H9 (cell line): Measurements from ENCODE around the gene TOR1A. TPM values are rescaled to one million over a fixed set of nuclear protein-coding genes. Genes with fewer than 3 reads are reported as not detected.

Experiments
- DNase-seq: peaks from one replicate; pipeline ENCODE4 v3.0.0-alpha.2; 2017
- H2AFZ ChIP-seq: one replicate; pipeline ENCODE4 v1.6.1; 2013; ENCODE audit warnings: mild to moderate bottlenecking, low read length, control low read depth, moderate library complexity
- H2AK5ac ChIP-seq: 2 replicates; pipeline ENCODE4 v1.6.1; 2013; ENCODE audit warnings: low read length, control low read depth, mixed read lengths; ENCODE audit not compliant: insufficient read length
- H2BK120ac ChIP-seq: one replicate; pipeline ENCODE4 v1.6.1; 2013; ENCODE audit warnings: low read depth, mild to moderate bottlenecking, low read length, control low read depth, inconsistent platforms; ENCODE audit not compliant: poor library complexity, severe bottlenecking
- H2BK12ac ChIP-seq: 2 replicates; pipeline ENCODE4 v1.6.1; 2013; ENCODE audit warnings: low read length, control low read depth, mixed read lengths, low read depth; ENCODE audit not compliant: insufficient read length
- H2BK15ac ChIP-seq: 2 replicates; pipeline ENCODE4 v1.6.1; 2013; ENCODE audit warnings: low read depth, low read length, control low read depth
- H2BK20ac ChIP-seq: one replicate; pipeline ENCODE4 v1.6.1; 2013; ENCODE audit warnings: low read depth, mild to moderate bottlenecking, low read length, control low read depth, inconsistent platforms; ENCODE audit not compliant: poor library complexity, severe bottlenecking
- H2BK5ac ChIP-seq: 2 replicates; pipeline ENCODE4 v1.6.1; 2013; ENCODE audit warnings: low read length, control low read depth, mixed read lengths; ENCODE audit not compliant: insufficient read length
- H3K14ac ChIP-seq: 2 replicates; pipeline ENCODE4 v1.6.1; 2013; ENCODE audit warnings: low read length, control low read depth; ENCODE audit not compliant: insufficient read depth
- H3K18ac ChIP-seq: 2 replicates; pipeline ENCODE4 v1.6.1; 2013; ENCODE audit warnings: low read depth, mild to moderate bottlenecking, mixed read lengths, low read length, control low read depth; ENCODE audit not compliant: insufficient read length
- H3K23ac ChIP-seq: 2 replicates; pipeline ENCODE4 v1.6.1; 2013; ENCODE audit warnings: low read length, control low read depth, mixed read lengths, low read depth; ENCODE audit not compliant: insufficient read length
- H3K23me2 ChIP-seq: 2 replicates; pipeline ENCODE4 v1.6.1; 2013; ENCODE audit warnings: low read depth, mild to moderate bottlenecking, mixed read lengths, low read length, control low read depth; ENCODE audit not compliant: insufficient read length, poor library complexity, severe bottlenecking
- H3K27ac ChIP-seq: 2 replicates; pipeline ENCODE4 v1.5.1; 2013; ENCODE audit warnings: low read length, control low read depth, mixed read lengths, low read depth; ENCODE audit not compliant: insufficient read length
- H3K27me3 ChIP-seq: 2 replicates; pipeline ENCODE4 v1.6.1; 2013; ENCODE audit warnings: low read length, control low read depth, inconsistent platforms; ENCODE audit not compliant: insufficient read depth
- H3K4ac ChIP-seq: 2 replicates; pipeline ENCODE4 v1.6.1; 2013; ENCODE audit warnings: low read depth, mild to moderate bottlenecking, control low read depth, inconsistent platforms, low read length, moderate library complexity
- H3K4me1 ChIP-seq: 2 replicates; pipeline ENCODE4 v1.6.1; 2013; ENCODE audit warnings: low read length, control low read depth, inconsistent platforms; ENCODE audit not compliant: insufficient read depth
- H3K4me2 ChIP-seq: 2 replicates; pipeline ENCODE4 v1.6.1; 2013; ENCODE audit warnings: low read length, control low read depth, mixed read lengths; ENCODE audit not compliant: insufficient read length, insufficient read depth
- H3K56ac ChIP-seq: 2 replicates; pipeline ENCODE4 v1.6.1; 2013; ENCODE audit warnings: low read depth, mild to moderate bottlenecking, mixed read lengths, low read length, control low read depth; ENCODE audit not compliant: insufficient read length
- H3K79me1 ChIP-seq: 2 replicates; pipeline ENCODE4 v1.6.1; 2013; ENCODE audit warnings: low read depth, mild to moderate bottlenecking, moderate library complexity, low read length, control low read depth, inconsistent platforms; ENCODE audit not compliant: insufficient read depth, poor library complexity, severe bottlenecking
- H3K79me2 ChIP-seq: 2 replicates; pipeline ENCODE4 v1.6.1; 2013; ENCODE audit warnings: low read length, control low read depth, inconsistent platforms; ENCODE audit not compliant: insufficient read depth
- H3K9ac ChIP-seq: 2 replicates; pipeline ENCODE4 v1.6.1; 2013; ENCODE audit warnings: low read length, control low read depth, mixed read lengths; ENCODE audit not compliant: insufficient read length; ENCODE audit errors: extremely low read depth
- H3K9me3 ChIP-seq: one replicate; pipeline ENCODE4 v1.6.1; 2013; ENCODE audit warnings: low read depth, low read length, inconsistent platforms; ENCODE audit not compliant: control insufficient read depth
- H3T11ph ChIP-seq: one replicate; pipeline ENCODE4 v1.6.1; 2013; ENCODE audit warnings: mild to moderate bottlenecking, low read length, control low read depth, inconsistent platforms
- H4K20me1 ChIP-seq: one replicate; pipeline ENCODE4 v1.6.1; 2013; ENCODE audit not compliant: control insufficient read depth, insufficient read length, insufficient read depth
- H4K5ac ChIP-seq: 2 replicates; pipeline ENCODE4 v1.6.1; 2013; ENCODE audit warnings: low read depth, mild to moderate bottlenecking, mixed read lengths, low read length, control low read depth; ENCODE audit not compliant: insufficient read length
- H4K8ac ChIP-seq: replicated peaks from 2 replicates; pipeline ENCODE4 v1.6.1; 2013; ENCODE audit warnings: low read length, control low read depth, mixed read lengths, low read depth; ENCODE audit not compliant: insufficient read length
- H4K91ac ChIP-seq: 2 replicates; pipeline ENCODE4 v1.6.1; 2013; ENCODE audit warnings: low read depth, mild to moderate bottlenecking, moderate library complexity, mixed read lengths, low read length, control low read depth; ENCODE audit not compliant: insufficient read length
- H3K27ac Mint-ChIP-seq, 3 experiments: 2 replicates in 2 of 3; 3 replicates in 1 of 3; pipeline ENCODE4 v1.8.0; 2020 to 2021; ENCODE audit warnings: mixed read lengths in 3 of 3, mild to moderate bottlenecking in 1 of 3, moderate library complexity in 1 of 3
- H3K27me3 Mint-ChIP-seq: 2 replicates; pipeline ENCODE4 v1.8.0; 2021; ENCODE audit warnings: low read depth, mild to moderate bottlenecking, moderate library complexity, mixed read lengths
- H3K36me3 Mint-ChIP-seq, 3 experiments: 2 replicates in 2 of 3; 3 replicates in 1 of 3; pipeline ENCODE4 v1.8.0; 2020 to 2021; ENCODE audit warnings: low read depth in 3 of 3, mixed read lengths in 3 of 3; ENCODE audit not compliant: insufficient read depth in 1 of 3
- H3K4me1 Mint-ChIP-seq, 2 experiments: 2 replicates each; pipeline ENCODE4 v1.8.0; 2020; ENCODE audit warnings: mixed read lengths in 2 of 2
- H3K4me3 Mint-ChIP-seq, 2 experiments: 2 replicates in 1 of 2; 3 replicates in 1 of 2; pipeline ENCODE4 v1.8.0; 2020 to 2021; ENCODE audit warnings: mild to moderate bottlenecking in 2 of 2, mixed read lengths in 2 of 2, moderate library complexity in 1 of 2
- H3K9me3 Mint-ChIP-seq, 2 experiments: 2 replicates in 1 of 2; 3 replicates in 1 of 2; pipeline ENCODE4 v1.8.0; 2020; ENCODE audit warnings: mild to moderate bottlenecking in 2 of 2, mixed read lengths in 2 of 2, moderate library complexity in 1 of 2
- CTCF ChIP-seq: fragments of 200-600 bp; sonication (generic); conservative IDR thresholded peaks from 3 replicates; pipeline ENCODE4 v1.8.0; 2021; ENCODE audit warnings: antibody characterized with exemption, mild to moderate bottlenecking
- WGBS: extraction: QIAGEN DNeasy Blood & Tissue Kit; methylation state at CpG from one replicate; pipeline ENCODE4 v1.1.7; 2013; ENCODE audit warnings: missing lambda C conversion rate, low lambda C conversion rate, mixed read lengths; ENCODE audit not compliant: insufficient read length; ENCODE audit errors: extremely low coverage; 5-methylcytosine and 5-hydroxymethylcytosine counted together
- total RNA-seq: library from RNA; stranded (reverse); gene quantifications from 2 replicates; pipeline ENCODE4 v1.2.1, GENCODE V29; 2021

The TOR1A gene
- total RNA-seq, 1 experiment from 2014 or later: 60.1 TPM

GRCh38 chr9:129814432-129815223 lies 9.3 kb downstream of the TOR1A start:
- H3K23me2 ChIP-seq: no peaks in the 10 kb centered on the region
- no peak overlapping the region for H3K9ac ChIP-seq
- WGBS: no CpG with 5 or more reads among the region's 17 CpGs
- Mint-ChIP-seq H3K4me3 (no peak overlapping the region), H3K9me3 (no peaks in the 10 kb centered on the region), H3K36me3 (peaks cover 35 to 89% (median 72%) of the 10 kb centered on the region in 3 experiments), H3K27me3 (no peaks in the 10 kb centered on the region; the same call in 1 of the 2 replicates), H3K27ac (peak overlapping the region in 2 of 3 experiments; percentile 30 to 78; a peak in 4 of 7 replicates), H3K4me1 (no peaks in the 10 kb centered on the region)
- no peak overlapping the region for H3K4ac ChIP-seq
- no peak overlapping the region for H2BK12ac ChIP-seq
- no peak for DNase-seq
- no peak overlapping the region for H3K23ac ChIP-seq
- H3K56ac ChIP-seq: no peak overlapping the region
- H3K9me3 ChIP-seq: no peaks in the 10 kb centered on the region
- H3K4me1 ChIP-seq: no peaks in the 10 kb centered on the region
- H2BK5ac ChIP-seq: no peak overlapping the region
- no peak overlapping the region for H3K18ac ChIP-seq
- H3K79me1 ChIP-seq: no peaks in the 10 kb centered on the region
- H2BK15ac ChIP-seq: no peak overlapping the region
- H2BK20ac ChIP-seq: no peak overlapping the region
- H4K91ac ChIP-seq: no peak overlapping the region
- H4K8ac ChIP-seq: no peak overlapping the region
- H3K27ac ChIP-seq: no peak overlapping the region
- H3T11ph ChIP-seq: no peak overlapping the region
- no peak for TF ChIP-seq CTCF
- H4K5ac ChIP-seq: no peak overlapping the region
- no peak overlapping the region for H2AFZ ChIP-seq
- no peak overlapping the region for H3K14ac ChIP-seq
- no peak overlapping the region for H2AK5ac ChIP-seq
- H4K20me1 ChIP-seq: no peaks in the 10 kb centered on the region
- H3K79me2 ChIP-seq: no peaks in the 10 kb centered on the region
- no peak overlapping the region for H2BK120ac ChIP-seq
- no peaks in the 10 kb centered on the region for H3K27me3 ChIP-seq
- no peak overlapping the region for H3K4me2 ChIP-seq
